Gastroesophageal sphincter (tissue), 3 donors: ENCODE results near the gene AGBL4.

Experiments used
- CTCF ChIP-seq, 4 experiments: fragments of 200-600 bp in 2 of 4; fragments of 450-650 bp in 2 of 4; sonication (generic) in 1 of 4; IDR thresholded peaks; one replicate each; pipeline ENCODE4 v1.5.1; 2017 to 2019; ENCODE audit warnings: antibody characterized with exemption in 4 of 4, mild to moderate bottlenecking in 2 of 4, moderate library complexity in 2 of 4
- EP300 ChIP-seq: sonication (generic); formaldehyde crosslinking; IDR thresholded peaks from one replicate; pipeline ENCODE4 v1.6.1; 2017; ENCODE audit warnings: antibody characterized with exemption, mild to moderate bottlenecking
- POLR2A ChIP-seq, 2 donors: fragments of 450-650 bp; IDR thresholded peaks; one replicate each; pipeline ENCODE4 v1.6.1; 2017; ENCODE audit warnings: antibody characterized with exemption in 2 of 2, mild to moderate bottlenecking in 2 of 2, moderate library complexity in 1 of 2
- POLR2AphosphoS5 ChIP-seq: sonication (generic); formaldehyde crosslinking; IDR thresholded peaks from one replicate; pipeline ENCODE4 v1.6.1; 2017; ENCODE audit warnings: antibody characterized with exemption

- no peak for TF ChIP-seq POLR2A (IDR thresholded peaks at IDR 0.05)
- TF ChIP-seq CTCF (IDR thresholded peaks at IDR 0.05), result no peak
- TF ChIP-seq POLR2AphosphoS5, result no peak
- no peak for TF ChIP-seq EP300
These were observed 1106.7 kb downstream of the AGBL4 start for GRCh38 chr1:48917070-48917454.
